OCI-LY7 (cell line): Measurements from ENCODE around the gene NUDT7. TPM values are rescaled to one million over a fixed set of nuclear protein-coding genes. Genes with fewer than 3 reads are reported as not detected.

ENCODE experiments used
- BruUV-seq: library from RNA; stranded (reverse); fragments of 400-500 nt; replicated peaks from 2 replicates; lab custom pipeline; 2021; lab: Mats Ljungman, UMichigan
- CTCF ChIA-PET: fragments of 300-600 bp; sonication (Branson Sonifier 250); formaldehyde crosslinking; loops from one replicate; lab custom pipeline; 2022; ENCODE audit warnings: antibody characterized with exemption; ENCODE audit not compliant: unreplicated experiment; lab: Charles Lee
- POLR2A ChIA-PET: fragments of 300-600 bp; sonication (Branson Sonifier 250); formaldehyde crosslinking; loops from one replicate; lab custom pipeline; 2022; ENCODE audit warnings: antibody characterized with exemption; lab: Charles Lee
- DNase-seq: peaks from one replicate; pipeline ENCODE4 v3.0.0-alpha.2; 2015; ENCODE audit warnings: low spot score
- H2AFZ ChIP-seq: fragments of 200-600 bp; sonication (generic), shearing (Covaris generic); 2 replicates; pipeline ENCODE4 v1.6.1; 2014; ENCODE audit warnings: mild to moderate bottlenecking, antibody characterized with exemption, low read length, moderate library complexity
- H3K27ac ChIP-seq: fragments of 200-600 bp; sonication (generic); 2 replicates; pipeline ENCODE4 v1.5.1; 2014; ENCODE audit warnings: mixed run types, low read depth, mild to moderate bottlenecking, moderate library complexity, low read length, inconsistent platforms; ENCODE audit not compliant: poor library complexity, severe bottlenecking
- H3K36me3 ChIP-seq: fragments of 200-600 bp; sonication (generic); 2 replicates; pipeline ENCODE4 v1.6.1; 2014; ENCODE audit warnings: mild to moderate bottlenecking, antibody characterized with exemption, low read length, moderate library complexity, mixed read lengths; ENCODE audit not compliant: insufficient read depth
- H3K4me1 ChIP-seq: fragments of 200-600 bp; sonication (generic); 2 replicates; pipeline ENCODE4 v1.5.1; 2014; ENCODE audit warnings: mild to moderate bottlenecking, low read length; ENCODE audit not compliant: insufficient read depth, poor library complexity, severe bottlenecking
- H3K4me2 ChIP-seq: fragments of 200-600 bp; sonication (generic); 2 replicates; pipeline ENCODE4 v1.6.1; 2014; ENCODE audit warnings: mild to moderate bottlenecking, low read length
- H3K4me3 ChIP-seq: fragments of 200-600 bp; sonication (generic); 2 replicates; pipeline ENCODE4 v1.5.1; 2014; ENCODE audit warnings: mild to moderate bottlenecking, low read depth, low read length; ENCODE audit not compliant: poor library complexity, severe bottlenecking
- H3K79me2 ChIP-seq: fragments of 200-600 bp; sonication (generic); 2 replicates; pipeline ENCODE4 v1.6.1; 2016; ENCODE audit warnings: low read depth, mild to moderate bottlenecking, low read length, moderate library complexity, mixed read lengths; ENCODE audit not compliant: insufficient read depth
- H3K9me2 ChIP-seq: fragments of 200-600 bp; sonication (generic); 2 replicates; pipeline ENCODE4 v1.6.1; 2016; ENCODE audit warnings: mild to moderate bottlenecking, low read length, mixed read lengths; ENCODE audit not compliant: insufficient read depth
- H3K9me3 ChIP-seq: fragments of 200-600 bp; sonication (generic); 2 replicates; pipeline ENCODE4 v1.6.1; 2014; ENCODE audit warnings: mild to moderate bottlenecking, mixed run types, low read length, mixed read lengths
- H4K20me1 ChIP-seq: fragments of 200-600 bp; sonication (generic); 2 replicates; pipeline ENCODE4 v1.6.1; 2014; ENCODE audit warnings: mild to moderate bottlenecking, antibody characterized with exemption, low read length, moderate library complexity, mixed read lengths; ENCODE audit not compliant: insufficient read depth
- EZH2phosphoT487 ChIP-seq: fragments of 200-600 bp; sonication (generic); IDR thresholded peaks from 2 replicates; pipeline ENCODE4 v1.6.1; 2018; ENCODE audit warnings: low read depth, borderline replicate concordance, mild to moderate bottlenecking, mixed run types, antibody characterized with exemption, low read length, moderate library complexity, mixed read lengths
- intact Hi-C: fragments of 100-400 bp; cut with micrococcal nuclease; formaldehyde crosslinking; loops from one replicate; pipeline ENCODE4 v1.10.0; 2022; ENCODE audit not compliant: unreplicated experiment
- total RNA-seq, 2 experiments: library from RNA; depleted of rRNA in 1 of 2; stranded (reverse); fragments of >200 nt in 1 of 2; shearing (Covaris generic) in 1 of 2; gene quantifications; 2 replicates each; pipeline ENCODE4 v1.2.3, GENCODE V29; 2014 to 2022
- TF ChIP-seq, protein P1 (sequence below): fragments of 200-600 bp; sonication (generic); conservative IDR thresholded peaks from 2 replicates; pipeline ENCODE4 v1.5.1; 2014; ENCODE audit warnings: mild to moderate bottlenecking, antibody characterized with exemption, low read length, moderate library complexity, mixed read lengths

The NUDT7 gene
- total RNA-seq, 2 experiments from 2014 or later, result 4.4 to 22.1 TPM

DNA sequence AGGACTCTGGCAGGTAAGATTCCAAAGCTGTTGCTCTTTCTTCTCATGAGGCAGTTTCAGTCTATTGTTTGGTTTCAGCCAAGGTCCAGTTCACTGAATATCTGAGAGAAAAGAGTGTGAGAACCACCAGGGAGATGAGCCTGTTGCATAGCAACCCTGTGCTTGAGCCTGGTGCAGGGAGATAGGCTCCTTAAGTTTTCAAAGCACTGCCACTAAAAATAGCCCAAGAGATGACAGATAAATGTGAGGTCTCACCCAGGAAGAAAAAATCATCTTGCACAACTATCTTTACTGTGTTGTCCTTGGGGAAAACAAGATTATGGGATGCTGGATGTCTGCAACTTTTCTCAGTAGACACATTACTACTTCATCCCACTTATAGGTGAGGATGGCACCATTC, 26.2 kb upstream of the NUDT7 start:
- H3K27ac ChIP-seq, result no peak overlapping the region
- no peak for DNase-seq
- H3K9me3 ChIP-seq, result no peaks in the 10 kb centered on the region
- H3K79me2 ChIP-seq, result no peaks in the 10 kb centered on the region
- BruUV-seq, result no TSS peak
- TF ChIP-seq, protein P1, sequence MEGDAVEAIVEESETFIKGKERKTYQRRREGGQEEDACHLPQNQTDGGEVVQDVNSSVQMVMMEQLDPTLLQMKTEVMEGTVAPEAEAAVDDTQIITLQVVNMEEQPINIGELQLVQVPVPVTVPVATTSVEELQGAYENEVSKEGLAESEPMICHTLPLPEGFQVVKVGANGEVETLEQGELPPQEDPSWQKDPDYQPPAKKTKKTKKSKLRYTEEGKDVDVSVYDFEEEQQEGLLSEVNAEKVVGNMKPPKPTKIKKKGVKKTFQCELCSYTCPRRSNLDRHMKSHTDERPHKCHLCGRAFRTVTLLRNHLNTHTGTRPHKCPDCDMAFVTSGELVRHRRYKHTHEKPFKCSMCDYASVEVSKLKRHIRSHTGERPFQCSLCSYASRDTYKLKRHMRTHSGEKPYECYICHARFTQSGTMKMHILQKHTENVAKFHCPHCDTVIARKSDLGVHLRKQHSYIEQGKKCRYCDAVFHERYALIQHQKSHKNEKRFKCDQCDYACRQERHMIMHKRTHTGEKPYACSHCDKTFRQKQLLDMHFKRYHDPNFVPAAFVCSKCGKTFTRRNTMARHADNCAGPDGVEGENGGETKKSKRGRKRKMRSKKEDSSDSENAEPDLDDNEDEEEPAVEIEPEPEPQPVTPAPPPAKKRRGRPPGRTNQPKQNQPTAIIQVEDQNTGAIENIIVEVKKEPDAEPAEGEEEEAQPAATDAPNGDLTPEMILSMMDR, result no peak
- TF ChIP-seq EZH2phosphoT487, result no peak
- no peak overlapping the region for H3K4me2 ChIP-seq
- H3K4me3 ChIP-seq, result no peak overlapping the region
- H3K9me2 ChIP-seq, result no peaks in the 10 kb centered on the region
- ChIA-PET CTCF (no interaction called here), POLR2A (no interaction called here)
- H3K4me1 ChIP-seq, result no peaks in the 10 kb centered on the region
- no peaks in the 10 kb centered on the region for H3K36me3 ChIP-seq
- no peaks in the 10 kb centered on the region for H4K20me1 ChIP-seq
- H2AFZ ChIP-seq, result no peak overlapping the region
- intact Hi-C loops, result no loop called here

DNA sequence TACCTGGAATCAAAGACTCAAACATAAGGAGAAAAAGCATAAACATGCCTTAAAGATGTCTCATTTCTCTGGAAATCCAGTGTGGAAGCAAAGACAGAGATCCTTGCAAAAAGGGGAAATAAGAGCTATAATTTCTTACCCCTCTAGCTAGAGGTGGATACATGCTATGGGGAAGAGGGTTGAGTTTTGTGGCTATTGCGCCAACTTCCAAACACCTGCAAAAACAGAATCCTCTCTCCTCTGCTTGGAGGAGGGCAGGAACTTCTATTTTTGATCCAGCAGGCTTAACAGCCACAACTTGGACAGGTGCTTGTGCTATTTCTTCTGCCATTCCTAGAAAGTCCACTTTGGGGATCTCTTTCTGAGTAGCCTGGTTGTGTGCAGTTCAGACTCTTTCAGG, 21.5 kb upstream of the NUDT7 start:
- no peaks in the 10 kb centered on the region for H3K9me3 ChIP-seq
- CTCF ChIA-PET, result no interaction called here
- no TSS peak for BruUV-seq

DNA sequence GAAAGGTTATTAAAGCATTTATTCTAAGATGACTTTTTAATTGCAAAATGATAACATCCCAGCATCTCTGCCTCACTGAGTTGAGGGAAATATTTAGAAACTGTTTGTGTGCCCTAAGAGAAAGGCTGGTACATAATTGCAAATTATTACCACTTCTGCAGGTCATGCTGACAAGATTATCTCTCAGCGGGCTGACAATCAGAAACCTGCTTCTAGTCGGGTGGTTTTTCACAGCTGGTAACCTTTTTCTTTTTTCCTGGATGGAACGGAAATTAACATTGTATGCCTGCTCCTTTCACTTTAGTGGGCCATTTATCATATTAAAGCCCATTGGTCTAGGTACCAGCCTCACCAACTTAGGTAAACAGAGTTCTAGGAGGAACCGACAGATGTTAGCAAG, 17.0 kb upstream of the NUDT7 start:
- ChIA-PET POLR2A (interaction anchor here (0.6 kb wide), 1 partner anchor 94 kb away, joined by 3 read pairs; no protein-coding TSS in a partner anchor), CTCF (no interaction called here)
- Histone ChIP-seq H3K9me2 (no peaks in the 10 kb centered on the region), H3K4me2 (no peak overlapping the region), H3K9me3 (no peaks in the 10 kb centered on the region), H3K79me2 (no peaks in the 10 kb centered on the region), H3K27ac (no peak overlapping the region), H3K4me3 (no peak overlapping the region), H3K4me1 (no peaks in the 10 kb centered on the region), H4K20me1 (no peaks in the 10 kb centered on the region), H2AFZ (no peak overlapping the region), H3K36me3 (no peaks in the 10 kb centered on the region)
- no TSS peak for BruUV-seq
- DNase-seq, result no peak
- intact Hi-C loops, result no loop called here
- TF ChIP-seq, protein P1, result no peak
- no peak for TF ChIP-seq EZH2phosphoT487

More for the DNA sequence above, 21.5 kb upstream of the NUDT7 start:
- H3K4me3 ChIP-seq, result no peak overlapping the region
- H3K36me3 ChIP-seq, result no peaks in the 10 kb centered on the region
- H2AFZ ChIP-seq, result no peak overlapping the region
- H3K4me2 ChIP-seq, result no peak overlapping the region
- no peaks in the 10 kb centered on the region for H3K79me2 ChIP-seq
- H3K4me1 ChIP-seq, result no peaks in the 10 kb centered on the region
- POLR2A ChIA-PET, result interaction anchor here (0.5 kb wide), 1 partner anchor 789 kb away, joined by 3 read pairs; no protein-coding TSS in a partner anchor
- no peaks in the 10 kb centered on the region for H4K20me1 ChIP-seq
- H3K27ac ChIP-seq, result no peak overlapping the region
- no peaks in the 10 kb centered on the region for H3K9me2 ChIP-seq
- TF ChIP-seq, protein P1, result no peak
- DNase-seq, result no peak
- intact Hi-C loops, result no loop called here
